GM23338 (cell line): ENCODE measurements around the gene S1PR3. TPM values are rescaled to one million over a fixed set of nuclear protein-coding genes. Genes with fewer than 3 reads are reported as not detected.

Source experiments
- ATAC-seq: fragments of 200-7000 bp; cut with Tn5 transposase; 3 replicates; pipeline ENCODE4 v1.9.1; 2020
- DNase-seq: peaks from one replicate; pipeline ENCODE4 v3.0.0-alpha.2; 2015; ENCODE audit warnings: low spot score
- H2AFZ ChIP-seq: fragments of 200-600 bp; sonication (generic); 2 replicates; pipeline ENCODE4 v1.8.0; 2016; ENCODE audit warnings: antibody characterized with exemption, mild to moderate bottlenecking, moderate library complexity
- H3F3A ChIP-seq: fragments of 200-600 bp; sonication (generic); replicated peaks from 2 replicates; pipeline ENCODE4 v1.8.0; 2017; ENCODE audit warnings: antibody characterized with exemption, mixed run types, low read depth
- H3K27ac ChIP-seq: fragments of 200-600 bp; sonication (generic); 2 replicates; pipeline ENCODE4 v1.6.1; 2016; ENCODE audit warnings: low read depth
- H3K27me3 ChIP-seq: fragments of 200-600 bp; sonication (generic); 2 replicates; pipeline ENCODE4 v1.8.0; 2016; ENCODE audit warnings: mild to moderate bottlenecking, mixed run types, moderate library complexity; ENCODE audit not compliant: insufficient read depth
- H3K36me3 ChIP-seq: fragments of 200-600 bp; sonication (generic); 2 replicates; pipeline ENCODE4 v1.8.0; 2016; ENCODE audit warnings: mild to moderate bottlenecking; ENCODE audit not compliant: insufficient read depth
- H3K4me1 ChIP-seq: fragments of 200-600 bp; sonication (generic); 2 replicates; pipeline ENCODE4 v1.8.0; 2016; ENCODE audit warnings: mild to moderate bottlenecking, moderate library complexity; ENCODE audit not compliant: insufficient read depth
- H3K4me2 ChIP-seq: fragments of 200-600 bp; sonication (generic); 2 replicates; pipeline ENCODE4 v1.7.1; 2017; ENCODE audit warnings: mixed run types
- H3K4me3 ChIP-seq: fragments of 200-600 bp; sonication (generic); 2 replicates; pipeline ENCODE4 v1.6.1; 2016; ENCODE audit warnings: mixed run types
- H3K79me2 ChIP-seq: fragments of 200-600 bp; sonication (generic); replicated peaks from 2 replicates; pipeline ENCODE4 v1.8.0; 2017; ENCODE audit warnings: mild to moderate bottlenecking; ENCODE audit not compliant: insufficient read depth
- H3K9me2 ChIP-seq: fragments of 200-600 bp; sonication (generic); 2 replicates; pipeline ENCODE4 v1.8.0; 2017; ENCODE audit not compliant: insufficient read depth
- H4K20me1 ChIP-seq: fragments of 200-600 bp; sonication (generic); replicated peaks from 2 replicates; pipeline ENCODE4 v1.8.0; 2017; ENCODE audit warnings: mild to moderate bottlenecking; ENCODE audit not compliant: insufficient read depth
- H3K27ac Mint-ChIP-seq: 2 replicates; pipeline ENCODE4 v1.8.0; 2020; ENCODE audit warnings: inconsistent platforms, mild to moderate bottlenecking, moderate library complexity, mixed read lengths
- H3K27me3 Mint-ChIP-seq: 3 replicates; pipeline ENCODE4 v1.8.0; 2022; ENCODE audit warnings: low read depth, mild to moderate bottlenecking, moderate library complexity, mixed read lengths, inconsistent platforms; ENCODE audit not compliant: insufficient read depth, poor library complexity
- H3K36me3 Mint-ChIP-seq: 3 replicates; pipeline ENCODE4 v1.8.0; 2021; ENCODE audit warnings: low read depth, mild to moderate bottlenecking, inconsistent platforms, moderate library complexity, mixed read lengths
- H3K4me1 Mint-ChIP-seq: 3 replicates; pipeline ENCODE4 v1.8.0; 2020; ENCODE audit warnings: mild to moderate bottlenecking, inconsistent platforms, mixed read lengths
- H3K4me3 Mint-ChIP-seq: 3 replicates; pipeline ENCODE4 v1.8.0; 2021; ENCODE audit warnings: moderate library complexity, mild to moderate bottlenecking, inconsistent platforms, mixed read lengths
- H3K9me3 Mint-ChIP-seq: 3 replicates; pipeline ENCODE4 v1.8.0; 2020; ENCODE audit warnings: moderate library complexity, mild to moderate bottlenecking, inconsistent platforms, mixed read lengths
- CREB1 ChIP-seq: fragments of 250-450 bp; sonication (Bioruptor Pico); IDR thresholded peaks from 2 replicates; pipeline ENCODE4 v1.5.0; 2020; ENCODE audit warnings: low read depth, mild to moderate bottlenecking, moderate library complexity
- CTCF ChIP-seq, 2 experiments: fragments of 200-600 bp in 1 of 2; sonication (generic) in 1 of 2; conservative IDR thresholded peaks; 2 replicates each; pipeline versions ENCODE4 v1.5.1 to v1.6.1; 2016 to 2017; ENCODE audit warnings: antibody characterized with exemption in 2 of 2, low read depth in 2 of 2, mild to moderate bottlenecking in 2 of 2, moderate library complexity in 1 of 2
- EZH2 ChIP-seq: fragments of 200-600 bp; sonication (generic); IDR thresholded peaks from one replicate; pipeline ENCODE4 v1.8.0; 2017; ENCODE audit warnings: antibody characterized with exemption, mild to moderate bottlenecking, low read depth; ENCODE audit not compliant: unreplicated experiment
- EZH2phosphoT487 ChIP-seq: fragments of 200-600 bp; sonication (generic); IDR thresholded peaks from one replicate; pipeline ENCODE4 v1.8.1; 2018; ENCODE audit warnings: antibody characterized with exemption; ENCODE audit not compliant: unreplicated experiment
- JUNB ChIP-seq: IDR thresholded peaks from one replicate; pipeline ENCODE4 v1.6.1; 2016; ENCODE audit warnings: antibody characterized with exemption; ENCODE audit not compliant: unreplicated experiment
- POLR2AphosphoS5 ChIP-seq: IDR thresholded peaks from 2 replicates; pipeline ENCODE4 v1.6.1; 2016; ENCODE audit warnings: antibody characterized with exemption, low read depth
- STAT1 ChIP-seq: IDR thresholded peaks from one replicate; pipeline ENCODE4 v1.6.1; 2016; ENCODE audit warnings: antibody characterized with exemption; ENCODE audit not compliant: unreplicated experiment
- ZNF331 ChIP-seq: fragments of 250-450 bp; sonication (Bioruptor Pico); IDR thresholded peaks from 2 replicates; pipeline ENCODE4 v1.5.0; 2020; ENCODE audit warnings: low read depth, mild to moderate bottlenecking, moderate library complexity
- polyA plus RNA-seq: library from polyadenylated mRNA; unstranded; fragments of >200 nt; fragmentation: Nextera tagmentation; extraction: Ambion mirVana; gene quantifications from 2 replicates; pipeline ENCODE4 v1.2.1, GENCODE V29; 2016
- total RNA-seq: library from RNA; depleted of rRNA; stranded (reverse); fragments of >200 nt; shearing (Covaris generic); gene quantifications from 2 replicates; pipeline ENCODE4 v1.2.3, GENCODE V29; 2014
- TF ChIP-seq, protein P1 (sequence below): fragments of 250-450 bp; sonication (Bioruptor Pico); IDR thresholded peaks from 2 replicates; pipeline ENCODE4 v1.5.0; 2020; ENCODE audit warnings: mild to moderate bottlenecking, moderate library complexity
- TF ChIP-seq, protein P2 (sequence below): IDR thresholded peaks from one replicate; pipeline ENCODE4 v1.6.1; 2018; ENCODE audit warnings: antibody characterized with exemption; ENCODE audit not compliant: unreplicated experiment

The S1PR3 gene
- total and polyA plus RNA-seq, 2 experiments from 2014 or later, result 2.1 to 7.6 TPM

DNA sequence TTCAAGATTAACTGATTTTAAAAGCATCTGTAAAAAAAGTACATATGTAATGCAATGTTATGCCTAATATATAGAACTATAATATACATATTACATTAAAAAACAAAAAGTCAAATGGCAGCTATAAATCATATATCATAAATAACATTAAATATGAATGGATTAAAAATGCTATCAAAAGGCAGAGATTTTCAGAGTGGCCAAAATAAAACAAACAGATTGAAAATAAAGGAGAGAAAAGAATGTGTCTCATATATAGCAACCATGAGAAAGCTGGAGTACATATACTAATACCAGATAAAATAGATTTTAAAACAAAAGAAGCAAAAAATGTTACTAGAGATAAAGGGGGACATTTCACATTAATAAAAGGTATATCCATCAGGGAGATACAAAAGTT is 38.5 kb downstream of the S1PR3 start:
- TF ChIP-seq, protein P1, sequence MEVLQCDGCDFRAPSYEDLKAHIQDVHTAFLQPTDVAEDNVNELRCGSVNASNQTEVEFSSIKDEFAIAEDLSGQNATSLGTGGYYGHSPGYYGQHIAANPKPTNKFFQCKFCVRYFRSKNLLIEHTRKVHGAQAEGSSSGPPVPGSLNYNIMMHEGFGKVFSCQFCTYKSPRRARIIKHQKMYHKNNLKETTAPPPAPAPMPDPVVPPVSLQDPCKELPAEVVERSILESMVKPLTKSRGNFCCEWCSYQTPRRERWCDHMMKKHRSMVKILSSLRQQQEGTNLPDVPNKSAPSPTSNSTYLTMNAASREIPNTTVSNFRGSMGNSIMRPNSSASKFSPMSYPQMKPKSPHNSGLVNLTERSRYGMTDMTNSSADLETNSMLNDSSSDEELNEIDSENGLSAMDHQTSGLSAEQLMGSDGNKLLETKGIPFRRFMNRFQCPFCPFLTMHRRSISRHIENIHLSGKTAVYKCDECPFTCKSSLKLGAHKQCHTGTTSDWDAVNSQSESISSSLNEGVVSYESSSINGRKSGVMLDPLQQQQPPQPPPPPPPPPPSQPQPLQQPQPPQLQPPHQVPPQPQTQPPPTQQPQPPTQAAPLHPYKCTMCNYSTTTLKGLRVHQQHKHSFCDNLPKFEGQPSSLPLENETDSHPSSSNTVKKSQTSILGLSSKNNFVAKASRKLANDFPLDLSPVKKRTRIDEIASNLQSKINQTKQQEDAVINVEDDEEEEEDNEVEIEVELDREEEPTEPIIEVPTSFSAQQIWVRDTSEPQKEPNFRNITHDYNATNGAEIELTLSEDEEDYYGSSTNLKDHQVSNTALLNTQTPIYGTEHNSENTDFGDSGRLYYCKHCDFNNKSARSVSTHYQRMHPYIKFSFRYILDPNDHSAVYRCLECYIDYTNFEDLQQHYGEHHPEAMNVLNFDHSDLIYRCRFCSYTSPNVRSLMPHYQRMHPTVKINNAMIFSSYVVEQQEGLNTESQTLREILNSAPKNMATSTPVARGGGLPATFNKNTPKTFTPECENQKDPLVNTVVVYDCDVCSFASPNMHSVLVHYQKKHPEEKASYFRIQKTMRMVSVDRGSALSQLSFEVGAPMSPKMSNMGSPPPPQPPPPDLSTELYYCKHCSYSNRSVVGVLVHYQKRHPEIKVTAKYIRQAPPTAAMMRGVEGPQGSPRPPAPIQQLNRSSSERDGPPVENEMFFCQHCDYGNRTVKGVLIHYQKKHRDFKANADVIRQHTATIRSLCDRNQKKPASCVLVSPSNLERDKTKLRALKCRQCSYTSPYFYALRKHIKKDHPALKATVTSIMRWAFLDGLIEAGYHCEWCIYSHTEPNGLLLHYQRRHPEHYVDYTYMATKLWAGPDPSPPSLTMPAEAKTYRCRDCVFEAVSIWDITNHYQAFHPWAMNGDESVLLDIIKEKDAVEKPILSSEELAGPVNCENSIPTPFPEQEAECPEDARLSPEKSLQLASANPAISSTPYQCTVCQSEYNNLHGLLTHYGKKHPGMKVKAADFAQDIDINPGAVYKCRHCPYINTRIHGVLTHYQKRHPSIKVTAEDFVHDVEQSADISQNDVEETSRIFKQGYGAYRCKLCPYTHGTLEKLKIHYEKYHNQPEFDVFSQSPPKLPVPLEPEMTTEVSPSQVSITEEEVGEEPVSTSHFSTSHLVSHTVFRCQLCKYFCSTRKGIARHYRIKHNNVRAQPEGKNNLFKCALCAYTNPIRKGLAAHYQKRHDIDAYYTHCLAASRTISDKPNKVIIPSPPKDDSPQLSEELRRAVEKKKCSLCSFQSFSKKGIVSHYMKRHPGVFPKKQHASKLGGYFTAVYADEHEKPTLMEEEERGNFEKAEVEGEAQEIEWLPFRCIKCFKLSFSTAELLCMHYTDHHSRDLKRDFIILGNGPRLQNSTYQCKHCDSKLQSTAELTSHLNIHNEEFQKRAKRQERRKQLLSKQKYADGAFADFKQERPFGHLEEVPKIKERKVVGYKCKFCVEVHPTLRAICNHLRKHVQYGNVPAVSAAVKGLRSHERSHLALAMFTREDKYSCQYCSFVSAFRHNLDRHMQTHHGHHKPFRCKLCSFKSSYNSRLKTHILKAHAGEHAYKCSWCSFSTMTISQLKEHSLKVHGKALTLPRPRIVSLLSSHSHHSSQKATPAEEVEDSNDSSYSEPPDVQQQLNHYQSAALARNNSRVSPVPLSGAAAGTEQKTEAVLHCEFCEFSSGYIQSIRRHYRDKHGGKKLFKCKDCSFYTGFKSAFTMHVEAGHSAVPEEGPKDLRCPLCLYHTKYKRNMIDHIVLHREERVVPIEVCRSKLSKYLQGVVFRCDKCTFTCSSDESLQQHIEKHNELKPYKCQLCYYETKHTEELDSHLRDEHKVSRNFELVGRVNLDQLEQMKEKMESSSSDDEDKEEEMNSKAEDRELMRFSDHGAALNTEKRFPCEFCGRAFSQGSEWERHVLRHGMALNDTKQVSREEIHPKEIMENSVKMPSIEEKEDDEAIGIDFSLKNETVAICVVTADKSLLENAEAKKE (CRISPR knock-in tag), result no peak
- no peak for TF ChIP-seq JUNB
- no peak for TF ChIP-seq POLR2AphosphoS5
- TF ChIP-seq STAT1, result no peak
- TF ChIP-seq EZH2, result no peak
- TF ChIP-seq EZH2phosphoT487, result no peak
- TF ChIP-seq CREB1 (CRISPR knock-in tag), result no peak
- TF ChIP-seq, protein P2, sequence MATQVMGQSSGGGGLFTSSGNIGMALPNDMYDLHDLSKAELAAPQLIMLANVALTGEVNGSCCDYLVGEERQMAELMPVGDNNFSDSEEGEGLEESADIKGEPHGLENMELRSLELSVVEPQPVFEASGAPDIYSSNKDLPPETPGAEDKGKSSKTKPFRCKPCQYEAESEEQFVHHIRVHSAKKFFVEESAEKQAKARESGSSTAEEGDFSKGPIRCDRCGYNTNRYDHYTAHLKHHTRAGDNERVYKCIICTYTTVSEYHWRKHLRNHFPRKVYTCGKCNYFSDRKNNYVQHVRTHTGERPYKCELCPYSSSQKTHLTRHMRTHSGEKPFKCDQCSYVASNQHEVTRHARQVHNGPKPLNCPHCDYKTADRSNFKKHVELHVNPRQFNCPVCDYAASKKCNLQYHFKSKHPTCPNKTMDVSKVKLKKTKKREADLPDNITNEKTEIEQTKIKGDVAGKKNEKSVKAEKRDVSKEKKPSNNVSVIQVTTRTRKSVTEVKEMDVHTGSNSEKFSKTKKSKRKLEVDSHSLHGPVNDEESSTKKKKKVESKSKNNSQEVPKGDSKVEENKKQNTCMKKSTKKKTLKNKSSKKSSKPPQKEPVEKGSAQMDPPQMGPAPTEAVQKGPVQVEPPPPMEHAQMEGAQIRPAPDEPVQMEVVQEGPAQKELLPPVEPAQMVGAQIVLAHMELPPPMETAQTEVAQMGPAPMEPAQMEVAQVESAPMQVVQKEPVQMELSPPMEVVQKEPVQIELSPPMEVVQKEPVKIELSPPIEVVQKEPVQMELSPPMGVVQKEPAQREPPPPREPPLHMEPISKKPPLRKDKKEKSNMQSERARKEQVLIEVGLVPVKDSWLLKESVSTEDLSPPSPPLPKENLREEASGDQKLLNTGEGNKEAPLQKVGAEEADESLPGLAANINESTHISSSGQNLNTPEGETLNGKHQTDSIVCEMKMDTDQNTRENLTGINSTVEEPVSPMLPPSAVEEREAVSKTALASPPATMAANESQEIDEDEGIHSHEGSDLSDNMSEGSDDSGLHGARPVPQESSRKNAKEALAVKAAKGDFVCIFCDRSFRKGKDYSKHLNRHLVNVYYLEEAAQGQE, result no peak
- TF ChIP-seq ZNF331, result no peak
- no peak for TF ChIP-seq CTCF (conservative IDR thresholded peaks at IDR 0.05; ENCODE audit: low read depth in 2 of 2)
- H3K4me3 Mint-ChIP-seq, result no peak overlapping the region

More for the DNA sequence above, 38.5 kb downstream of the S1PR3 start:
- Histone ChIP-seq H3K4me3 (no peak overlapping the region), H3F3A (no peaks in the 10 kb centered on the region), H3K4me1 (no peaks in the 10 kb centered on the region), H3K79me2 (no peaks in the 10 kb centered on the region), H3K27me3 (no peaks in the 10 kb centered on the region), H3K27ac (no peak overlapping the region), H4K20me1 (no peaks in the 10 kb centered on the region), H2AFZ (no peak overlapping the region), H3K9me2 (peaks cover 4% of the 10 kb centered on the region; the same call in 1 of the 2 replicates), H3K4me2 (no peak overlapping the region), H3K36me3 (no peaks in the 10 kb centered on the region)
- peaks cover 13% of the 10 kb centered on the region for H3K36me3 Mint-ChIP-seq
- no peak overlapping the region for H3K27ac Mint-ChIP-seq
- DNase-seq (no peak), ATAC-seq (no peak)
- H3K4me1 Mint-ChIP-seq, result no peaks in the 10 kb centered on the region
- no peaks in the 10 kb centered on the region for H3K27me3 Mint-ChIP-seq
- peaks cover 15% of the 10 kb centered on the region; the same call in 2 of the 3 replicates for H3K9me3 Mint-ChIP-seq
